ENCODE results near the gene WDR5.
A peak's percentile ranks its signal among the peaks of the same experiment; 100 is the strongest.

Gene WDR5

GRCh38 chr9:134161647-134162046 lies 25.8 kb downstream of the WDR5 start:
- DNase-seq (no peak), ATAC-seq (no peak)
- Mint-ChIP-seq H3K4me3 (no peak overlapping the region), H3K27ac (no peak overlapping the region), H3K9me3 (no peaks in the 10 kb centered on the region), H3K4me1 (peaks cover 17% of the 10 kb centered on the region), H3K36me3 (ENCODE audit: low read depth) (peaks cover 12% of the 10 kb centered on the region), H3K27me3 (no peaks in the 10 kb centered on the region)

- Mint-ChIP-seq H3K36me3 (ENCODE audit: low read depth) (peaks cover 11% of the 10 kb centered on the region), H3K27ac (peak overlapping the region; percentile 67), H3K27me3 (no peaks in the 10 kb centered on the region), H3K4me1 (peaks cover 17% of the 10 kb centered on the region), H3K4me3 (peak overlapping the region; percentile 6), H3K9me3 (no peaks in the 10 kb centered on the region)
- ATAC-seq: no peak
- no peak for DNase-seq
Observed at GRCh38 chr9:134162212-134162775, 26.4 kb downstream of the WDR5 start.

- Mint-ChIP-seq H3K4me3 (no peak overlapping the region), H3K27ac (peak overlapping the region; percentile 67), H3K27me3 (no peaks in the 10 kb centered on the region), H3K4me1 (peaks cover 17% of the 10 kb centered on the region), H3K9me3 (no peaks in the 10 kb centered on the region), H3K36me3 (ENCODE audit: low read depth) (peaks cover 6% of the 10 kb centered on the region)
- DNase-seq: no peak
- no peak for ATAC-seq
Observed at GRCh38 chr9:134162926-134163370, 27.1 kb downstream of the WDR5 start.

DNA sequence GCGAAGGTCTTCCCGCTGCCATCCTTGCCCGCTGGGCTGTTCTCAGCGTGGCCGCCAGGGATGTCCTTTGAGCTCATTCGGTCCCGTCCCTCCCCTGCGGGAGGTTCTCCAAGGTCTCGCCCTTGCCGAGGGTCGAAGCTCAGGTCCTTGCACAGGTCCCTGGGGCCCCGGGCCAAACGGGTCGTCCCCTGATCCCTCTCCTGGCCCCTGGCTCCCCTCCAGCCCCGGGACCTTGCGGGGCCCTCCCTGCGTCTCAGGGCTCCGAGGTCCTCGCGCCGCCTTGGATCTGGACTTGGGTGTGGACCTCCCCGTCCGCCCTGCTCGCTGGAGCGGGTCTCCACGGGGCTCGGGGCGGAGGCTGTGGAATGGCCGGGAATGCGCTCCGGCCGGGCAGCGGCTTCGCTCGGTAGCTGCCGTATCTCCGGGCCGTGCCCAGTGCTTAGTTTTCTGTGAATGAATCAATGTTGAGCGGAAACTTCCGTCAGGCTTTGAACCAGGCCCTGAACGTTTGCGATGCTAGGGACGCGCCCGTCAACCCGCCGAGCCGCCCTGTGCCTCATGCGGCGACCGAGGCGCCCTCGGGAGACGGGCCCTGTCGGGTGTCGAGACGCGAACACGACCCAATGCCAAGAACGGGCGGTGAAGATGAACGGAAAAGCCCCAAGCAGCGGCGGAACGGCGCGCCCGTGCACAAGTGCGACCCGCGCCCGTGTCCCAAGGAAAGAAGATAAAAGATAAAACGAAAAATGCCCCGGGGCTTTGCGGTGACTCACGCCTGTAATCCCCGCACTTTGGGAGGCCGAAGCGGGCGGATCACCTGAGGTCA lies 27.7 kb downstream of the WDR5 start:
- DNase-seq (peak; percentile 66), ATAC-seq (peak; percentile 12)
- H3K4me3 Mint-ChIP-seq: no peak overlapping the region
- no peaks in the 10 kb centered on the region for H3K9me3 Mint-ChIP-seq
- H3K27ac Mint-ChIP-seq: no peak overlapping the region
- peaks cover 2% of the 10 kb centered on the region for H3K36me3 Mint-ChIP-seq (ENCODE audit: low read depth)
- H3K4me1 Mint-ChIP-seq: peaks cover 17% of the 10 kb centered on the region
- no peaks in the 10 kb centered on the region for H3K27me3 Mint-ChIP-seq

DNA sequence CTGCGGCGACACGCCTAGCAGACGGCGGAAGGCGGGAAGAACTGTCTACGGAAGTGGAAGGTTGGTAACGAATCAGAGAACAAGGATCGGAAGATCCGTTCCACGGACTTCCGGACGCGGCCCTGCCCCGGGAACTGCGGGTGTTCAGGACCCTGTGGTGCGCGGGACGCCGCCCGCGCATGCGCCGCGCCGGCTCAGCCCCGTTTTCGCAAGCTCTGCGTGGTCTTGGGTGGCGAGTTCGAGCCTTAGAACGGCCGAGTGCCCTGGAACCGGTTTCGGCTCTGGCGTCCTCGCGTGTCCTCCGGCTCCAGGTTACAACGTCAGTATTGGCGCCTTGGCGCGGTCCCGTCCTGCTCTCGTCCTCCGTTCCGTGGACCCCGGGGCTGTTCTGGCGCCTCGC lies 29.0 kb downstream of the WDR5 start:
- peaks cover 2% of the 10 kb centered on the region for H3K36me3 Mint-ChIP-seq (ENCODE audit: low read depth)
- no peaks in the 10 kb centered on the region for H3K27me3 Mint-ChIP-seq
- H3K27ac Mint-ChIP-seq: no peak overlapping the region
- no peak for DNase-seq
- no peak for ATAC-seq
- H3K4me1 Mint-ChIP-seq: peaks cover 17% of the 10 kb centered on the region
- H3K9me3 Mint-ChIP-seq: no peaks in the 10 kb centered on the region
- H3K4me3 Mint-ChIP-seq: no peak overlapping the region

DNA sequence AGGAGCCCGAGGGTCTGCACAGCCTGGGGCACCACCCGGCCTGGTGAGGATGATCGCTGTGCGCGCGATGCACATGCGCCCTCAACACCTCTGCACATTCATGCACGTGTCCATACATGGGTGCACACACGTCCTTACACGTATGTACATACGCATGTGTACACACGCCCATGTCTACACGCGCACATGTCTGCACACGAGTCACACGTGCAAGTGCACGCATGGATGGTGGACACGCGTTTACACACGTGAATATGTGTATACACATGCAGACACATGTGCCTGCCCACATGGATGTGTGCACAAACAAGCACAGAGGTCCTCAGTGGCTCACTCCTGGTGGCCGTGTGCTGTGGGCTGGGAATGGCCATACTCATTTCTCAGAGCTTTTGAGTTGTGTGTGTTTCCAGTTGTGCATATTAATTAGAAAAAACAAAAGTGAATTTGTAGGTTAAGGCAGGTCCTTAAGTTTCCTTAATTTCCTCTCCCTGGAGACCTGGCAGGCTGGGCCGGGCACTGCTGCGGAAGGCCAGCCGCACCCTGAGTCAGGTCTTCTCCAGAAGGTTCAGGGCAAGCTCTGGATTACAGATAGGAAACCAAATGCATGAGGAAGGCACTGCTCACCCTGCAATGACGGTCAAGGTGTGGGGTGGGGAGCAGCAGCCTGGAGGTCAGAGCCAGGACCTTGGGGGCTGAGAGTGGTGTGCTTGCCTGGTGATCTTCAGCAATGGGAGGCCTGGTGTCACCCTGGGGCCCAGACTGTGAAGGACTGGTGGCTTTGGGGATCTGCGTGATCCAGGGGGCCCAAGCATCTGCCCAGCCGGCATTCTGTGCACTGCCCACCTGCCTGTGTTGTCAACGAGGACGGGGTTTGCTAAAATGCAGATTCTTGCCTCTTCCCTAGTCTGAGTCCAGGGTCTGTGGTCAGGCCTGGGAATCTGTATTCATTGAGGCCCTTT lies 29.8 kb downstream of the WDR5 start:
- H3K27me3 Mint-ChIP-seq: no peaks in the 10 kb centered on the region
- H3K9me3 Mint-ChIP-seq: no peaks in the 10 kb centered on the region
- peak; percentile 47 for DNase-seq
- no peak for ATAC-seq
- H3K4me3 Mint-ChIP-seq: no peak overlapping the region
- H3K4me1 Mint-ChIP-seq: peaks cover 17% of the 10 kb centered on the region
- no peak overlapping the region for H3K27ac Mint-ChIP-seq
- H3K36me3 Mint-ChIP-seq (ENCODE audit: low read depth): peaks cover 2% of the 10 kb centered on the region

DNA sequence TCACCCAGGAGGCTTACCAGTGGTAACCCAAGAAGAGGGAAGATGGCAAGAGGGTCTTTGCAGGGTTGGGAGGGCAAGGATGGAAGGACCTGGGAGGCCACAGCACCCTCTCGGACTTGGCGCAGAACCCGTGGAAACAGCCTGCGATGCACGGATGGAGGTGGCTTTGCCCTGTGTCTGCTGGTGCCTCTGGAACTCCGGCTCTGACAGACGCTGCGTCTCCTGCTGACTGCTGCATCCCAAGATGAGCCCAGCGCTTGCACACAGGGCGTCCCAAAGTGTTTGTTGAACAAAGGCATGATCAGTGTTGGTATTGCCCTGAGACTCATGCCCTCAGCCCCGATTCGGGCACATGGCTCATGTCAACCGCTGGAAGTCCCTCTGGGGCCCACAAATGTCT lies 30.5 kb downstream of the WDR5 start:
- DNase-seq (no peak), ATAC-seq (no peak)
- Mint-ChIP-seq H3K36me3 (ENCODE audit: low read depth) (peaks cover 2% of the 10 kb centered on the region), H3K4me1 (peaks cover 19% of the 10 kb centered on the region), H3K9me3 (no peaks in the 10 kb centered on the region), H3K4me3 (no peak overlapping the region), H3K27me3 (no peaks in the 10 kb centered on the region), H3K27ac (no peak overlapping the region)

DNA sequence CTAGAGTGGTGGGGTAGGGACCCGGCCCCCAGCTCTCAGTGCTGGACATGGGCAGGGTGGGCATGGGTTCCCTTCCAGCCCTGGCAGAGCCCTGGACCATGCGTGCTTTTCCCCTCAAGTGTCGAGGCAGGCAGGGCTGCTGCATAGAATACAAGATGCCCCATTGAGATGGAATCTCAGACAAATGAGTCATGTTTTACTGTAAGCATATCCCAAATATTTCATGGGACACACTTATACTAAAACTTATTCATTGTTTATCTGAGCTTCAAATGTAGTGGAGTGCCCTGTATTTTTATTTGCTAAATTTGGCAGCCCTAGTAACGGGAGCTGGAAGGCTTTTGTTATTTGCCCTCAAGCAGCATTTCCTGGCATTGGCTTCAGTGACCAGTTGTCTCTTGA lies 31.6 kb downstream of the WDR5 start:
- H3K9me3 Mint-ChIP-seq: no peaks in the 10 kb centered on the region
- no peaks in the 10 kb centered on the region for H3K27me3 Mint-ChIP-seq
- no peak for ATAC-seq
- H3K4me1 Mint-ChIP-seq: peaks cover 13% of the 10 kb centered on the region
- no peak for DNase-seq
- no peaks in the 10 kb centered on the region for H3K36me3 Mint-ChIP-seq (ENCODE audit: low read depth)
- H3K27ac Mint-ChIP-seq: no peak overlapping the region
- H3K4me3 Mint-ChIP-seq: no peak overlapping the region

DNA sequence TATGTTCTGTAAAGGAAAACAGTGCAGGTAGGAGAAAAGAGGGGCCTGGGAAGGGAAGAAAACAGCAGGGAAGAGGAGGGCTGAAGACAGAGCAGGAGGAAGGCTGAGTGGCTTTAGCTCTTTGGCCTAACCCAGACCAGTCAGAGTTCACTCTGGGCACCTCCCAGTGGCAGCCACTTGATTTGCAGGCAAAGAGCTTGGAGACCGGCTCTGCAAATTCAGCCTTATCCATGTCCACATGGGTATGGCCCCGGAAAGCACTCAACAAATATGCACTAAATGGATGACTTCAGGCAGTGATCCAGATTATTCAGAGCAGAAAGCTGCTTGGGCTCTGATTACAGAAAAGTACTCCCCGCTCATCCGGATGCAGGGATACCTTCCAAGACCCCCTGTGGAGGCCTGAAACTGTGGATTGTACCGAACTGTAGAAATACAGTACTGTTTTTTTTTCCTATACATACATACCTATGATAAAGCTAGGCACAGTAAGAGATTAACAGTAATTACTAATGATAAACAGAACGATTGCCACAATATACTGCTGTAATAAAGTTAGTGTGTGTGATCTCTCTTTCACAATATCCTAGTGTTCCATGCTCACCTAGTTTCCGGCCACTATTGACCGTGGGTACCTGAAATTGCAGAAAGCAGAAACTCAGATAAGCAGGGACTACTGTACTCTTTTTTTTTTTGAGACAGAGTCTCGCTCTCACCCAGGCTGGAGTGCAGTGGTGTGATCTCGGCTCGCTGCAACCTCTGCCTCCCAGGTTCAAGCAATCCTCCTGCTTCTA lies 33.1 kb downstream of the WDR5 start:
- no peaks in the 10 kb centered on the region for H3K36me3 Mint-ChIP-seq (ENCODE audit: low read depth)
- H3K27me3 Mint-ChIP-seq: no peaks in the 10 kb centered on the region
- ATAC-seq (no peak), DNase-seq (peak; percentile 23)
- H3K27ac Mint-ChIP-seq: no peak overlapping the region
- peaks cover 11% of the 10 kb centered on the region for H3K4me1 Mint-ChIP-seq
- no peak overlapping the region for H3K4me3 Mint-ChIP-seq
- H3K9me3 Mint-ChIP-seq: no peaks in the 10 kb centered on the region

GRCh38 chr9:134169724-134170401 lies 34.0 kb downstream of the WDR5 start:
- H3K27me3 Mint-ChIP-seq: no peaks in the 10 kb centered on the region

DNA sequence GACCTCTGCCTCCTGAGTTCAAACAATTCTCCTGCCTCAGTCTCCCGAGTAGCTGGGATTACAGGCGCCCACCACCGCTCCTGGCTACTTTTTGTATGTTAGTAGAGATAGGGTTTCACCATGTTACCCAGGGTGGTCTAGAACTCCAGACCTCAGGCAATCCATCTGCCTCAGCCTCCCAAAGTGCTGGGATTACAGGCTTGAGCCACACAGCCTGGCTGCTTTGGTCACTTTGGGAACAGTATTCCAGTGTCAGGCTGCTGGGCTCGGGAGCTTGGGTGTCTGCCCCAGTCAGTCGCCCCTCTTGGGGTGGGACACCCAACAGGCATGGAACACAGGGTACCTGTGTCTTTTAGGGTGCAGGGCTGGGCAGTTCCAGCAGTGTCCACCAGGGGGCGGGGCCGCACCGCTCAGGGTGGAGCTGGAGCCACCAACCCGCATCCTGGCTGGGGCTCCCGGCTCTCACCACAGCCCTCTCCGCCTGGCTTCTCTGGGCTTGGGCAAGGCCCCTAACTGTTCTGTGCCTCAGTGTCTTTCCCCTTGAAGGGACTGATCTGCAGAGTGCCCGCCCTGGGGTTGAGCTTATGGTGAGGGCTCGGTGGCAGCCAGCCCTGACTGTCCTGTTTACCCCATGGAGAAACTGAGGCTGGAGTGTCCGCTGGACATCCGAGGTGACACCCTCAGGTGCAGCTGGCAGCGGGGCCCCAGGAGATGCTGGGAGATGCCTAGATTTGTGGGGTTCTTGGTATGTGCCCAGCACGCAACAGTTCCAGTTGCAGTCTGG lies 34.8 kb downstream of the WDR5 start:
- ATAC-seq: no peak
- DNase-seq: no peak
- Mint-ChIP-seq H3K4me3 (no peak overlapping the region), H3K9me3 (no peaks in the 10 kb centered on the region), H3K36me3 (ENCODE audit: low read depth) (no peaks in the 10 kb centered on the region), H3K27me3 (no peaks in the 10 kb centered on the region), H3K27ac (no peak overlapping the region), H3K4me1 (peaks cover 6% of the 10 kb centered on the region)

More at GRCh38 chr9:134169724-134170401, 34.0 kb downstream of the WDR5 start:
- Mint-ChIP-seq H3K36me3 (ENCODE audit: low read depth) (no peaks in the 10 kb centered on the region), H3K27ac (no peak overlapping the region), H3K9me3 (no peaks in the 10 kb centered on the region), H3K4me1 (peaks cover 11% of the 10 kb centered on the region), H3K4me3 (no peak overlapping the region)
- DNase-seq: no peak
- ATAC-seq: no peak

DNA sequence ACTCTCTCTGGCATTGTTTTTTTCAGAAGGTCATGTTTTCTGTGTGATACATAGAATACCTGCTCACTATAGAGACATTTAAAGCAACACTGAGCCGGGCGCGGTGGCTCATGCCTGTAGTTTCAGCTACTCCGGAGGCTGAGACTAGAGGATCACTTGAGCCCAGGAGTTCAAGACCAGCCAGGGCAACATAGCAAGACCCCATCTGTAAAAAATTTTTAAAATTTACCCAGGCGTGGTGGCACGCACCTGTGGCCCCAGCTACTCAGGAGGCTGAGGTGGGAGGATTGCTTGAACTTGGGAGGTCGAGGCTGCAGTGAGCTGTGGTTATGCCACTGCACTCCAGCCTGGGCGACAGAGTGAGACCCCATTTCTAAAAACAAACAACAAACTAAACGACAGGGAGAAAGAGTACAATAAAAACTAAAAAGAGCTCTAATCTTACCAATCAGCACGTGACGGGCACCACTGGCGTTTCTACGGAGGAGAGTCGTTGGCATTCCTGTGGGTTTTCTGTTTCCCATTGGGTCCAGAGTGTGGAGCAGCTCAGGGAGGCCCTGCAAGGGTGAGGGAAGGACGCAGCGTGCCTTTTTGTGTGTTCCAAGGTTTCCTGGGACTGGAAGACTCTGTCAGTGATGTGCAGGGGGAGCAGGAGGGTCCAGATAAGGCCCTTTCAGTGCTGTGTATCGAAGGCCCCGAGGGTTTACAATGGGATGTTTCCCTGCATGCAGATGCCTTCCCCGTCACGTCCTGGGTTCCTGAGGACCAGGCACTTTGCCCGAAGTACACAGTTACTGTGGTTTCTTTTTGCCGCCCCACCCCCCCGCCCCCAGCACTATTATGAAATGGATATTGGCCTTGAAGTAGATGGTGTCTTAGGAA lies 35.7 kb downstream of the WDR5 start:
- peaks cover 3% of the 10 kb centered on the region for H3K4me1 Mint-ChIP-seq
- DNase-seq (no peak), ATAC-seq (no peak)
- no peak overlapping the region for H3K4me3 Mint-ChIP-seq
- H3K27ac Mint-ChIP-seq: no peak overlapping the region
- no peaks in the 10 kb centered on the region for H3K27me3 Mint-ChIP-seq
- no peaks in the 10 kb centered on the region for H3K9me3 Mint-ChIP-seq
- no peaks in the 10 kb centered on the region for H3K36me3 Mint-ChIP-seq (ENCODE audit: low read depth)
